ENCODE measurements around the gene NRG2.

NRG2 gene

GRCh38 chr5:140018096-140018481 is 25.0 kb downstream of the NRG2 start:
- no peak for DNase-seq (ENCODE audit: low spot score)
- in situ Hi-C loops (cut with MboI; ENCODE audit: low pct_unique_long_range_greater_than_20kb, low sequenced_read_pairs, unreplicated experiment): no loop called here
- no peak for TF ChIP-seq CTCF (IDR thresholded peaks at IDR 0.05; ENCODE audit: extremely low read depth, insufficient read depth, missing control alignments)

DNA sequence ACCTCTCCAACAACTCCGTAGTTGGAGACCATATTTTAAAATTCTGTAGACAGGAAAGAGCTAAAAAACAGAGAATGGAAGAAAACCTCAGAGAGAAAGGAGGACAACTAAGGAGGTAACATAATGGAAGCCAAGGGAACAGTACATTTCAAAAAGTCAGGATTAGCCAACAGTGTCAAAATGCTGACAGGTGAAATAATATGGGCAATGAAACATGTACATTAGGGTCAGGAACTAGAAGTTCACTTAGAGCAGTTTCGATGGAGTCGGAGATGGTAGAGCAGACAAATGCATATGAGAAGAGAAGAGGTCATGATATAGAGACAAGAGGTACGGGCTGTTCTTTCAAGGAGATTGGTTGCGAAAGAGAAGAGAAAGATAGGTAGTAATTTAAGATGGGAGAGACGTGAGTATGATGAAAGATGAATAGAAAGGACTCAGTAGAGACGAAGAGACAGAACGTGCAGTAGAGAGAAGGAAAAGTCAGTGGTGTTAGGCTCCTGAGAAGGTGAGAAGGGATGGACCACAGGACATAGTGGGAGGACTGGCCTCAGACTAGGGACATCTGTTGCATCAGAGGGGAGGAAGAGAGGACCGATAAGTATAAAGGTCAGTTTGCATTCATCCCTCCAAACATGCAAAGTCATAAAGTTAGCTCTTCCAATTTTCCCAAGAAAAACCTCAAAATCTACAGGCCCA is 25.6 kb downstream of the NRG2 start:
- in situ Hi-C loops (cut with MboI; ENCODE audit: low pct_unique_long_range_greater_than_20kb, low sequenced_read_pairs, unreplicated experiment): no loop called here
- TF ChIP-seq CTCF (IDR thresholded peaks at IDR 0.05; ENCODE audit: extremely low read depth, insufficient read depth, missing control alignments): no peak

DNA sequence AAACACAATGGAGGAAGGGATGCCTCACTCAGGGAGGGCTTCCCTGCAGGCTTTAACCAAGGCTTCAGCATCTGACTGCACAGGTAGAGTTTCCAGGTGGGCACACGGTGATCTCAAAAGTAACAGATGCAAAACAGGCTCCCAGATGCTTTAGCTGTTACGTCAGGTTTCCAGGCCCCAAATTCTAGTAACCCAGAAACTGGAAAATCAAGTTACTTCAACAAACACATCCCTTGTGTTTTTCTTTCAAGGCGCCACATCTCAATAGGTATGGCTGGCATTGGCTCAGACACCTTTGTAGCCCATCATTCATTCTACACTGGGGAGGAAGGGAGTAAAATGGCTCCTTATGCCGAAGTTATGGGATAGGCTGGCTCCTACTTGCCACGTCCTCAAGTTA is 27.4 kb downstream of the NRG2 start:
- TF ChIP-seq CTCF (IDR thresholded peaks at IDR 0.05; ENCODE audit: extremely low read depth, insufficient read depth, missing control alignments): no peak
- in situ Hi-C loops (cut with MboI; ENCODE audit: low pct_unique_long_range_greater_than_20kb, low sequenced_read_pairs, unreplicated experiment): no loop called here
- DNase-seq (ENCODE audit: low spot score): no peak

More for the DNA sequence above, 25.6 kb downstream of the NRG2 start:
- DNase-seq (ENCODE audit: low spot score): no peak

DNA sequence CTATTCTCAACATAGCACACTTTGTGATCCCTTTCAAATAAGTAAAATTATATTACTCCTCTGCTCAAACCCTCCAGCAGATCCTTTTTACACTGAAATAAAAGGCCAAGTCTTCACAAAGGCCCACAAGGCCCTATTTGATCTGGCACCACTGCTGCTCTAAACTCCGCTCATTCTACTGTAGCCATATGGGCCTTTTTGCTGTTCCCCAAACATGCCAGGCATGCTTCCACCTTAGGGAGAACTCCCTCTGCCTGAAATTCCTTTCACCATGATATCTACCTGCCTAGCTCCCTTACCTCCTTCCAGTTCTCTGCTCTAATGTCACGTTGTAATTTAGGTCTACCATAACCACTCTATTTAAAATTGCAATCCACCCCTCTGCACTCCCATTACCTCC is 28.3 kb downstream of the NRG2 start:
- in situ Hi-C loops (cut with MboI; ENCODE audit: low pct_unique_long_range_greater_than_20kb, low sequenced_read_pairs, unreplicated experiment): no loop called here
- DNase-seq (ENCODE audit: low spot score): no peak
- no peak for TF ChIP-seq CTCF (IDR thresholded peaks at IDR 0.05; ENCODE audit: extremely low read depth, insufficient read depth, missing control alignments)

DNA sequence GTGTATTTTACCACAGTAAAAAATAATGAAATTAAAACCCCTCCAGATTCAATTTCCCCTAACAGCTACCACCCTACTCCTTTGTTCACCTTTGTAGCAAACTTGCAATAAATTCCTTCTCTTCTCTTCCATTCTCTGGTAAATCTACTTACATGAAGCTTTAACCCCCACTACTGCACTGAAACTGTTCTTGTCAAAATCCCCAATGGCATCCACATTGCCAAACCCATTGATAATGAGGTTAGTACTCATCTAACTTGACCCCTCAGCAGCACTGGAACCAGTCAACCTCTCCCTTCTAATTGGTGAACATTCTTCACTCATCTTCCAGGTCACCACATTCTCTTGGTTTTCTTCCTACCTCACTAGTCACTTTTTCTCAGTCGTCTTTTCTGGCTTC is 29.6 kb downstream of the NRG2 start:
- TF ChIP-seq CTCF (IDR thresholded peaks at IDR 0.05; ENCODE audit: extremely low read depth, insufficient read depth, missing control alignments): no peak
- in situ Hi-C loops (cut with MboI; ENCODE audit: low pct_unique_long_range_greater_than_20kb, low sequenced_read_pairs, unreplicated experiment): no loop called here
- DNase-seq (ENCODE audit: low spot score): no peak

- no peak for TF ChIP-seq CTCF (IDR thresholded peaks at IDR 0.05; ENCODE audit: extremely low read depth, insufficient read depth, missing control alignments)
- in situ Hi-C loops (cut with MboI; ENCODE audit: low pct_unique_long_range_greater_than_20kb, low sequenced_read_pairs, unreplicated experiment): no loop called here
Observed at GRCh38 chr5:140012443-140012842, 30.7 kb downstream of the NRG2 start.

More at GRCh38 chr5:140012443-140012842, 30.7 kb downstream of the NRG2 start:
- no peak for DNase-seq (ENCODE audit: low spot score)
